ENCODE measurements around the gene NDUFS6.

Gene NDUFS6

GRCh38 chr5:1804001-1804690 lies 2.9 kb downstream of the NDUFS6 start:
- Histone ChIP-seq H3K27ac (ENCODE audit: insufficient read depth, low read length, poor library complexity, severe bottlenecking) (no peak overlapping the region), H3K4me3 (ENCODE audit: insufficient read depth, low read depth, low read length, poor library complexity, severe bottlenecking) (no peak overlapping the region), H3K9me3 (ENCODE audit: control insufficient read depth, low read length) (no peaks in the 10 kb centered on the region), H3K27me3 (replicated peaks; ENCODE audit: control insufficient read depth, insufficient read depth, low read length, poor library complexity, severe bottlenecking) (no peaks in the 10 kb centered on the region), H3K4me1 (ENCODE audit: control insufficient read depth, insufficient read depth, low read length, poor library complexity, severe bottlenecking) (peaks cover 5% of the 10 kb centered on the region), H3K36me3 (ENCODE audit: control insufficient read depth, insufficient read depth, low read length) (peaks cover 61% of the 10 kb centered on the region)
- DNase-seq, result no peak

- no peak for DNase-seq
- Histone ChIP-seq H3K27ac (ENCODE audit: insufficient read depth, low read length, poor library complexity, severe bottlenecking) (no peak overlapping the region), H3K9me3 (ENCODE audit: control insufficient read depth, low read length) (no peaks in the 10 kb centered on the region), H3K4me1 (ENCODE audit: control insufficient read depth, insufficient read depth, low read length, poor library complexity, severe bottlenecking) (peaks cover 5% of the 10 kb centered on the region), H3K36me3 (ENCODE audit: control insufficient read depth, insufficient read depth, low read length) (peaks cover 72% of the 10 kb centered on the region), H3K4me3 (ENCODE audit: insufficient read depth, low read depth, low read length, poor library complexity, severe bottlenecking) (no peak overlapping the region), H3K27me3 (replicated peaks; ENCODE audit: control insufficient read depth, insufficient read depth, low read length, poor library complexity, severe bottlenecking) (no peaks in the 10 kb centered on the region)
Observed at GRCh38 chr5:1805326-1805725, 4.1 kb downstream of the NDUFS6 start.

GRCh38 chr5:1805736-1806135 lies 4.5 kb downstream of the NDUFS6 start:
- Histone ChIP-seq H3K9me3 (ENCODE audit: control insufficient read depth, low read length) (no peaks in the 10 kb centered on the region), H3K36me3 (ENCODE audit: control insufficient read depth, insufficient read depth, low read length) (peaks cover 76% of the 10 kb centered on the region), H3K4me1 (ENCODE audit: control insufficient read depth, insufficient read depth, low read length, poor library complexity, severe bottlenecking) (peaks cover 5% of the 10 kb centered on the region), H3K27me3 (replicated peaks; ENCODE audit: control insufficient read depth, insufficient read depth, low read length, poor library complexity, severe bottlenecking) (no peaks in the 10 kb centered on the region), H3K27ac (ENCODE audit: insufficient read depth, low read length, poor library complexity, severe bottlenecking) (no peak overlapping the region), H3K4me3 (ENCODE audit: insufficient read depth, low read depth, low read length, poor library complexity, severe bottlenecking) (no peak overlapping the region)
- no peak for DNase-seq

DNA sequence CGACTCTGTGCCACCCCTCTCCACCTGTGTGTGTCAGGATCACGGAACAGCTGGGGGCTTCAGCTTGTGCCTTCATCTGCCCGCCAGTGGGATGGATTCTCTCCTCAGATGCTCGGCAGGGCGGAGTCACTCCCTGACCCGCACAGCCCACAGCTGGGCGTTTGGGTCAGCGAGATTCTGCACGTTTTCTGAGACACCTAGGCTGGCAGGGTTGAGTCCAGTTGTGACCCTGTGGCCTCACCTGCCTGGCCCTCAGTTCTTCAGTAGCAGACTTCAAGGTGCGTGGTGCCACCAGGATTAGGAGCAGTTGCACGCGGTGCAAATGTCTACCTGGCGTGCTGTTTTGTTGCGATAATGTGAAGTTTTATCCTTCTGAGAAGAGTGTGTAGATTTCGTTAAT lies 5.0 kb downstream of the NDUFS6 start:
- no peak overlapping the region for H3K27ac ChIP-seq (ENCODE audit: insufficient read depth, low read length, poor library complexity, severe bottlenecking)
- peaks cover 81% of the 10 kb centered on the region for H3K36me3 ChIP-seq (ENCODE audit: control insufficient read depth, insufficient read depth, low read length)
- peaks cover 5% of the 10 kb centered on the region for H3K4me1 ChIP-seq (ENCODE audit: control insufficient read depth, insufficient read depth, low read length, poor library complexity, severe bottlenecking)
- H3K27me3 ChIP-seq (replicated peaks; ENCODE audit: control insufficient read depth, insufficient read depth, low read length, poor library complexity, severe bottlenecking), result no peaks in the 10 kb centered on the region
- DNase-seq, result no peak
- no peak overlapping the region for H3K4me3 ChIP-seq (ENCODE audit: insufficient read depth, low read depth, low read length, poor library complexity, severe bottlenecking)
- H3K9me3 ChIP-seq (ENCODE audit: control insufficient read depth, low read length), result no peaks in the 10 kb centered on the region

DNA sequence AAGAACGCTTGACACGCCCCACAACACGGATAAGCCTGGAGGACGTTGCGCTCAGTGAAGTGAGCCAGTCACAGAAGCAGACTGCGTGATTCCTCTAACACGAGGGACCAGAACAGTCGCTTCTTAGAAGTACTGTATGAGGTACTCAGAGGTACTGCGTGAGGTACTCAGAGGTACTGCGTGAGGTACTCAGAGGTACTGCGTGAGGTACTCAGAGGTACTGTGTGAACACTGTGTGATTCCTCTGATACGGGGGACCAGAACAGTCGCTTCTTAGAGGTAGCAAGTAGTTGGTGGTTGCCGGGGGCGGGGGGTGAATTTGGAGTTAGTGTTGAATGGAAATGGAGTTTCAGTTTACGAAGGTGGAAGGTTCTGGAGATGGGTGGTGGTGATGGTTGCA lies 5.8 kb downstream of the NDUFS6 start:
- DNase-seq, result no peak
- no peak overlapping the region for H3K27ac ChIP-seq (ENCODE audit: insufficient read depth, low read length, poor library complexity, severe bottlenecking)
- H3K4me3 ChIP-seq (ENCODE audit: insufficient read depth, low read depth, low read length, poor library complexity, severe bottlenecking), result no peak overlapping the region
- H3K4me1 ChIP-seq (ENCODE audit: control insufficient read depth, insufficient read depth, low read length, poor library complexity, severe bottlenecking), result peaks cover 3% of the 10 kb centered on the region
- H3K9me3 ChIP-seq (ENCODE audit: control insufficient read depth, low read length), result no peaks in the 10 kb centered on the region
- peaks cover 89% of the 10 kb centered on the region for H3K36me3 ChIP-seq (ENCODE audit: control insufficient read depth, insufficient read depth, low read length)
- H3K27me3 ChIP-seq (replicated peaks; ENCODE audit: control insufficient read depth, insufficient read depth, low read length, poor library complexity, severe bottlenecking), result no peaks in the 10 kb centered on the region

DNA sequence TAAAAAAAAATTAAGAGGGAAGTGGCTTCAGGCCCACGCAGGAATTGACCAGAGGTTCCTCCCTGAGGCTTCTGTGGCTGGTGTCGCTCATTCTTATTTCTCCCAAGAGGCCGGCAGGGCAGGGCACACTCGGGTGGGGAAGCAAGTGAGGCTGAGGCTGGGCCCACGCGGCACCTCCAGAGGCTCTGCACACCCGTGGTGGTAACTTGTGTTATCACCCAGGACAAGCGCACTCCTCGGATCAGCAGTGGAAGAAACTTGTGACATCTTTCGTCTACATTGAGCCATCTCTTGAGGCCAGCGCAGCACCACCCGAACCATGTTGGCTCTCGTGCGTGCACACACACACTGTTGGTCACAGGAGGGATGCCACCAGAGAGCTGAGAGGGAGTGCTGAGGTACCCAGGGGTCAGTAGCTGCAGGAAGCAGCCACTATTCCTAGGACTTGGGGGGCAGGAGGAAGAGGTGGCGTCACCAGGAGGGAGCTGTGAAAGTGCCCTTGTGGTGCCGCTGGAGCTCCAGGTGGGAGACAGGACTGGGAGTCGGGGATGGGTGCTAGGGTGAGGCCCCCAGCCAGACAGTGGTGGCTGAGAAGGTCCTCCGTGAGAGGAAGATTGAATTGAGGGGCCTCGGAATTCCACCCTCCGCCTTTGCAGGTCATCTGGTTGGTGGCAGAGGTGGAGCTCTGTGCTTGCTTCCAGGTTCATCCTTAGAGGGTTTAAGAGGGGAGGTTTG lies 6.4 kb downstream of the NDUFS6 start:
- no peak for DNase-seq
- Histone ChIP-seq H3K27me3 (replicated peaks; ENCODE audit: control insufficient read depth, insufficient read depth, low read length, poor library complexity, severe bottlenecking) (no peaks in the 10 kb centered on the region), H3K36me3 (ENCODE audit: control insufficient read depth, insufficient read depth, low read length) (peaks cover 95% of the 10 kb centered on the region), H3K27ac (ENCODE audit: insufficient read depth, low read length, poor library complexity, severe bottlenecking) (no peak overlapping the region), H3K4me3 (ENCODE audit: insufficient read depth, low read depth, low read length, poor library complexity, severe bottlenecking) (no peak overlapping the region), H3K4me1 (ENCODE audit: control insufficient read depth, insufficient read depth, low read length, poor library complexity, severe bottlenecking) (no peaks in the 10 kb centered on the region), H3K9me3 (ENCODE audit: control insufficient read depth, low read length) (no peaks in the 10 kb centered on the region)

- no peaks in the 10 kb centered on the region for H3K4me1 ChIP-seq (ENCODE audit: control insufficient read depth, insufficient read depth, low read length, poor library complexity, severe bottlenecking)
- H3K27me3 ChIP-seq (replicated peaks; ENCODE audit: control insufficient read depth, insufficient read depth, low read length, poor library complexity, severe bottlenecking), result no peaks in the 10 kb centered on the region
- H3K36me3 ChIP-seq (ENCODE audit: control insufficient read depth, insufficient read depth, low read length), result peaks cover 92% of the 10 kb centered on the region
- no peaks in the 10 kb centered on the region for H3K9me3 ChIP-seq (ENCODE audit: control insufficient read depth, low read length)
- no peak for DNase-seq
- H3K27ac ChIP-seq (ENCODE audit: insufficient read depth, low read length, poor library complexity, severe bottlenecking), result no peak overlapping the region
- no peak overlapping the region for H3K4me3 ChIP-seq (ENCODE audit: insufficient read depth, low read depth, low read length, poor library complexity, severe bottlenecking)
Observed at GRCh38 chr5:1808439-1808838, 7.2 kb downstream of the NDUFS6 start.

DNA sequence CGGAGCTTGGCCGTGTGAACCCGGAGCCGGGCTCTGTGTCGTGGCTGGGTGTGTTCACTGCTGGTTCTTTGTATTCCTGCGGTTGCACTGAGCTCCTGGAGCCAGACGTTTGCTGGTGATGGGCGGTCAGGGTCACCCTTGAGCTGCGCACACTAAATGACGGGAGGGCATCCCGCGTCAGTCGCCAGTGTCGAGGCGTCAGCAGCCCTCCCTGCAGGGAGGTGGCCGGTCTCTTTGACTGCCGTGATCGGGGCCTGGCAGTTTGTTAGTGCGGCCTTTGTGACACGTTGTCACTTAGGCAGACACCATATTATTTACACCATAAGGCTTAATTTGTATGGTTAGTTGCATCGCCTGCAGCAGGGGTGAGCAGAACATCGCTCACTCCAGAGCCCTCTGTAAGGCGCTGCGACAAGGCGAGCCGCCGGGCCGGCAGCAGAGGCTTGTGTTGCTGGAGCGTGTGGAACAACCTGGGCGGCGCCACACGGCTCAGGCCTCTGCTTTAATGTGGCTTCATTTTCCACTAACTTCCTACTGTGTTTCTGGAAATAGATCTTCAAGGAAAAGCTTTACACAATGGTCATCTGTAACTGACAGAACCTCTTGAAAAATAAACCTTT lies 8.3 kb downstream of the NDUFS6 start:
- H3K27ac ChIP-seq (ENCODE audit: insufficient read depth, low read length, poor library complexity, severe bottlenecking), result no peak overlapping the region
- H3K27me3 ChIP-seq (replicated peaks; ENCODE audit: control insufficient read depth, insufficient read depth, low read length, poor library complexity, severe bottlenecking), result no peaks in the 10 kb centered on the region
- no peaks in the 10 kb centered on the region for H3K4me1 ChIP-seq (ENCODE audit: control insufficient read depth, insufficient read depth, low read length, poor library complexity, severe bottlenecking)
- no peaks in the 10 kb centered on the region for H3K9me3 ChIP-seq (ENCODE audit: control insufficient read depth, low read length)
- H3K4me3 ChIP-seq (ENCODE audit: insufficient read depth, low read depth, low read length, poor library complexity, severe bottlenecking), result no peak overlapping the region
- H3K36me3 ChIP-seq (ENCODE audit: control insufficient read depth, insufficient read depth, low read length), result peaks cover 92% of the 10 kb centered on the region
- DNase-seq, result no peak

GRCh38 chr5:1810581-1811101 lies 9.4 kb downstream of the NDUFS6 start:
- no peak overlapping the region for H3K27ac ChIP-seq (ENCODE audit: insufficient read depth, low read length, poor library complexity, severe bottlenecking)
- no peak overlapping the region for H3K4me3 ChIP-seq (ENCODE audit: insufficient read depth, low read depth, low read length, poor library complexity, severe bottlenecking)
- no peaks in the 10 kb centered on the region for H3K27me3 ChIP-seq (replicated peaks; ENCODE audit: control insufficient read depth, insufficient read depth, low read length, poor library complexity, severe bottlenecking)
- H3K36me3 ChIP-seq (ENCODE audit: control insufficient read depth, insufficient read depth, low read length), result peaks cover 92% of the 10 kb centered on the region
- DNase-seq, result no peak
- H3K9me3 ChIP-seq (ENCODE audit: control insufficient read depth, low read length), result no peaks in the 10 kb centered on the region
- no peaks in the 10 kb centered on the region for H3K4me1 ChIP-seq (ENCODE audit: control insufficient read depth, insufficient read depth, low read length, poor library complexity, severe bottlenecking)
